ENCODE measurements around the gene IRX6.

IRX6 gene

GRCh38 chr16:55376567-55377167, 52.7 kb downstream of the IRX6 start:
- no peaks in the 10 kb centered on the region for H3K36me3 Mint-ChIP-seq (ENCODE audit: insufficient read depth)

GRCh38 chr16:55377840-55378239, 53.8 kb downstream of the IRX6 start:
- Mint-ChIP-seq H3K27me3 (peaks cover 32% of the 10 kb centered on the region), H3K36me3 (ENCODE audit: insufficient read depth) (no peaks in the 10 kb centered on the region), H3K27ac (ENCODE audit: low read depth) (no peak overlapping the region), H3K9me3 (no peaks in the 10 kb centered on the region), H3K4me1 (no peaks in the 10 kb centered on the region), H3K4me3 (no peak overlapping the region)
- no peak for DNase-seq (ENCODE audit: low spot score in 2 of 2)
- no peak for ATAC-seq (replicated peaks; ENCODE audit: extremely low read depth, poor library complexity, severe bottlenecking)

More at GRCh38 chr16:55376567-55377167, 52.7 kb downstream of the IRX6 start:
- DNase-seq (ENCODE audit: low spot score in 2 of 2) (no peak), ATAC-seq (replicated peaks; ENCODE audit: extremely low read depth, poor library complexity, severe bottlenecking) (no peak)
- Mint-ChIP-seq H3K27me3 (peaks cover 44% of the 10 kb centered on the region), H3K9me3 (no peaks in the 10 kb centered on the region), H3K4me3 (no peak overlapping the region), H3K4me1 (no peaks in the 10 kb centered on the region), H3K27ac (ENCODE audit: low read depth) (no peak overlapping the region)

- Mint-ChIP-seq H3K27ac (ENCODE audit: low read depth) (no peak overlapping the region), H3K27me3 (peaks cover 27% of the 10 kb centered on the region), H3K9me3 (no peaks in the 10 kb centered on the region), H3K4me1 (no peaks in the 10 kb centered on the region), H3K36me3 (ENCODE audit: insufficient read depth) (no peaks in the 10 kb centered on the region), H3K4me3 (no peak overlapping the region)
- ATAC-seq (replicated peaks; ENCODE audit: extremely low read depth, poor library complexity, severe bottlenecking) (no peak), DNase-seq (ENCODE audit: low spot score in 2 of 2) (no peak)
Measured at GRCh38 chr16:55378616-55379015, 54.6 kb downstream of the IRX6 start.

GRCh38 chr16:55379371-55379770, 55.4 kb downstream of the IRX6 start:
- DNase-seq (ENCODE audit: low spot score in 2 of 2) (no peak), ATAC-seq (replicated peaks; ENCODE audit: extremely low read depth, poor library complexity, severe bottlenecking) (no peak)
- no peaks in the 10 kb centered on the region for H3K36me3 Mint-ChIP-seq (ENCODE audit: insufficient read depth)
- no peak overlapping the region for H3K4me3 Mint-ChIP-seq
- peaks cover 27% of the 10 kb centered on the region for H3K27me3 Mint-ChIP-seq
- no peaks in the 10 kb centered on the region for H3K9me3 Mint-ChIP-seq
- no peak overlapping the region for H3K27ac Mint-ChIP-seq (ENCODE audit: low read depth)
- no peaks in the 10 kb centered on the region for H3K4me1 Mint-ChIP-seq

- no peak for DNase-seq (ENCODE audit: low spot score in 2 of 2)
- no peaks in the 10 kb centered on the region for H3K9me3 Mint-ChIP-seq
- peaks cover 27% of the 10 kb centered on the region for H3K27me3 Mint-ChIP-seq
- ATAC-seq (replicated peaks; ENCODE audit: extremely low read depth, poor library complexity, severe bottlenecking), result no peak
- H3K36me3 Mint-ChIP-seq (ENCODE audit: insufficient read depth), result no peaks in the 10 kb centered on the region
- H3K4me3 Mint-ChIP-seq, result no peak overlapping the region
- no peak overlapping the region for H3K27ac Mint-ChIP-seq (ENCODE audit: low read depth)
- H3K4me1 Mint-ChIP-seq, result no peaks in the 10 kb centered on the region
Measured at GRCh38 chr16:55379876-55380390, 55.9 kb downstream of the IRX6 start.
